Germinal center (tissue), 1 donor: ENCODE measurements around the gene DYNC1LI2.

Source experiments
- DNase-seq: peaks from one replicate; pipeline ENCODE4 v3.0.0; 2012; ENCODE audit warnings: mixed read lengths, low spot score

DYNC1LI2 gene

GRCh38 chr16:66740010-66740409 is 11.4 kb downstream of the DYNC1LI2 start:
- DNase-seq: peak; percentile 67

- no peak for DNase-seq
Measured at GRCh38 chr16:66735891-66736290, 15.5 kb downstream of the DYNC1LI2 start.

GRCh38 chr16:66731101-66731500 is 20.3 kb downstream of the DYNC1LI2 start:
- no peak for DNase-seq

- no peak for DNase-seq
Measured at GRCh38 chr16:66728804-66729203, 22.6 kb downstream of the DYNC1LI2 start.

GRCh38 chr16:66728117-66728787 is 23.2 kb downstream of the DYNC1LI2 start:
- peak; percentile 61 for DNase-seq

- DNase-seq: no peak
Measured at GRCh38 chr16:66720766-66721165, 30.6 kb downstream of the DYNC1LI2 start.

- no peak for DNase-seq
Measured at GRCh38 chr16:66719246-66719645, 32.2 kb downstream of the DYNC1LI2 start.

- DNase-seq: no peak
Measured at GRCh38 chr16:66717776-66718175, 33.6 kb downstream of the DYNC1LI2 start.

- DNase-seq: no peak
Measured at GRCh38 chr16:66717112-66717675, 34.2 kb downstream of the DYNC1LI2 start.

GRCh38 chr16:66714654-66715307 is 36.6 kb downstream of the DYNC1LI2 start:
- DNase-seq: no peak

- no peak for DNase-seq
Measured at GRCh38 chr16:66714062-66714461, 37.3 kb downstream of the DYNC1LI2 start.

- no peak for DNase-seq
Measured at GRCh38 chr16:66713076-66713475, 38.3 kb downstream of the DYNC1LI2 start.

- no peak for DNase-seq
Measured at GRCh38 chr16:66712512-66712911, 38.9 kb downstream of the DYNC1LI2 start.

GRCh38 chr16:66711581-66711980 is 39.8 kb downstream of the DYNC1LI2 start:
- no peak for DNase-seq

GRCh38 chr16:66706506-66706880 is 44.9 kb downstream of the DYNC1LI2 start:
- DNase-seq: no peak

GRCh38 chr16:66705790-66706505 is 45.5 kb downstream of the DYNC1LI2 start:
- no peak for DNase-seq

- DNase-seq: no peak
Measured at GRCh38 chr16:66703406-66704215, 47.8 kb downstream of the DYNC1LI2 start.

- DNase-seq: no peak
Measured at GRCh38 chr16:66701516-66701915, 49.9 kb downstream of the DYNC1LI2 start.

GRCh38 chr16:66701026-66701425 is 50.4 kb downstream of the DYNC1LI2 start:
- DNase-seq: no peak

- no peak for DNase-seq
Measured at GRCh38 chr16:66699898-66700297, 51.5 kb downstream of the DYNC1LI2 start.

- DNase-seq: no peak
Measured at GRCh38 chr16:66698046-66698445, 53.4 kb downstream of the DYNC1LI2 start.
